GM23338 (cell line): Measurements from ENCODE around the gene ACTR2. TPM values are rescaled to one million over a fixed set of nuclear protein-coding genes. Genes with fewer than 3 reads are reported as not detected.

ENCODE experiments used
- ATAC-seq: fragments of 200-7000 bp; cut with Tn5 transposase; 3 replicates; pipeline ENCODE4 v1.9.1; 2020
- DNase-seq: peaks from one replicate; pipeline ENCODE4 v3.0.0-alpha.2; 2015; ENCODE audit warnings: low spot score
- H2AFZ ChIP-seq: fragments of 200-600 bp; sonication (generic); 2 replicates; pipeline ENCODE4 v1.8.0; 2016; ENCODE audit warnings: antibody characterized with exemption, mild to moderate bottlenecking, moderate library complexity
- H3F3A ChIP-seq: fragments of 200-600 bp; sonication (generic); replicated peaks from 2 replicates; pipeline ENCODE4 v1.8.0; 2017; ENCODE audit warnings: antibody characterized with exemption, mixed run types, low read depth
- H3K27ac ChIP-seq: fragments of 200-600 bp; sonication (generic); 2 replicates; pipeline ENCODE4 v1.6.1; 2016; ENCODE audit warnings: low read depth
- H3K27me3 ChIP-seq: fragments of 200-600 bp; sonication (generic); 2 replicates; pipeline ENCODE4 v1.8.0; 2016; ENCODE audit warnings: mild to moderate bottlenecking, mixed run types, moderate library complexity; ENCODE audit not compliant: insufficient read depth
- H3K36me3 ChIP-seq: fragments of 200-600 bp; sonication (generic); 2 replicates; pipeline ENCODE4 v1.8.0; 2016; ENCODE audit warnings: mild to moderate bottlenecking; ENCODE audit not compliant: insufficient read depth
- H3K4me1 ChIP-seq: fragments of 200-600 bp; sonication (generic); 2 replicates; pipeline ENCODE4 v1.8.0; 2016; ENCODE audit warnings: mild to moderate bottlenecking, moderate library complexity; ENCODE audit not compliant: insufficient read depth
- H3K4me2 ChIP-seq: fragments of 200-600 bp; sonication (generic); 2 replicates; pipeline ENCODE4 v1.7.1; 2017; ENCODE audit warnings: mixed run types
- H3K4me3 ChIP-seq: fragments of 200-600 bp; sonication (generic); 2 replicates; pipeline ENCODE4 v1.6.1; 2016; ENCODE audit warnings: mixed run types
- H3K79me2 ChIP-seq: fragments of 200-600 bp; sonication (generic); replicated peaks from 2 replicates; pipeline ENCODE4 v1.8.0; 2017; ENCODE audit warnings: mild to moderate bottlenecking; ENCODE audit not compliant: insufficient read depth
- H3K9me2 ChIP-seq: fragments of 200-600 bp; sonication (generic); 2 replicates; pipeline ENCODE4 v1.8.0; 2017; ENCODE audit not compliant: insufficient read depth
- H4K20me1 ChIP-seq: fragments of 200-600 bp; sonication (generic); replicated peaks from 2 replicates; pipeline ENCODE4 v1.8.0; 2017; ENCODE audit warnings: mild to moderate bottlenecking; ENCODE audit not compliant: insufficient read depth
- H3K27ac Mint-ChIP-seq: 2 replicates; pipeline ENCODE4 v1.8.0; 2020; ENCODE audit warnings: inconsistent platforms, mild to moderate bottlenecking, moderate library complexity, mixed read lengths
- H3K27me3 Mint-ChIP-seq: 3 replicates; pipeline ENCODE4 v1.8.0; 2022; ENCODE audit warnings: low read depth, mild to moderate bottlenecking, moderate library complexity, mixed read lengths, inconsistent platforms; ENCODE audit not compliant: insufficient read depth, poor library complexity
- H3K36me3 Mint-ChIP-seq: 3 replicates; pipeline ENCODE4 v1.8.0; 2021; ENCODE audit warnings: low read depth, mild to moderate bottlenecking, inconsistent platforms, moderate library complexity, mixed read lengths
- H3K4me1 Mint-ChIP-seq: 3 replicates; pipeline ENCODE4 v1.8.0; 2020; ENCODE audit warnings: mild to moderate bottlenecking, inconsistent platforms, mixed read lengths
- H3K4me3 Mint-ChIP-seq: 3 replicates; pipeline ENCODE4 v1.8.0; 2021; ENCODE audit warnings: moderate library complexity, mild to moderate bottlenecking, inconsistent platforms, mixed read lengths
- H3K9me3 Mint-ChIP-seq: 3 replicates; pipeline ENCODE4 v1.8.0; 2020; ENCODE audit warnings: moderate library complexity, mild to moderate bottlenecking, inconsistent platforms, mixed read lengths
- CREB1 ChIP-seq: fragments of 250-450 bp; sonication (Bioruptor Pico); IDR thresholded peaks from 2 replicates; pipeline ENCODE4 v1.5.0; 2020; ENCODE audit warnings: low read depth, mild to moderate bottlenecking, moderate library complexity
- EZH2 ChIP-seq: fragments of 200-600 bp; sonication (generic); IDR thresholded peaks from one replicate; pipeline ENCODE4 v1.8.0; 2017; ENCODE audit warnings: antibody characterized with exemption, mild to moderate bottlenecking, low read depth; ENCODE audit not compliant: unreplicated experiment
- EZH2phosphoT487 ChIP-seq: fragments of 200-600 bp; sonication (generic); IDR thresholded peaks from one replicate; pipeline ENCODE4 v1.8.1; 2018; ENCODE audit warnings: antibody characterized with exemption; ENCODE audit not compliant: unreplicated experiment
- POLR2AphosphoS5 ChIP-seq: IDR thresholded peaks from 2 replicates; pipeline ENCODE4 v1.6.1; 2016; ENCODE audit warnings: antibody characterized with exemption, low read depth
- STAT1 ChIP-seq: IDR thresholded peaks from one replicate; pipeline ENCODE4 v1.6.1; 2016; ENCODE audit warnings: antibody characterized with exemption; ENCODE audit not compliant: unreplicated experiment
- ZNF331 ChIP-seq: fragments of 250-450 bp; sonication (Bioruptor Pico); IDR thresholded peaks from 2 replicates; pipeline ENCODE4 v1.5.0; 2020; ENCODE audit warnings: low read depth, mild to moderate bottlenecking, moderate library complexity
- polyA plus RNA-seq: library from polyadenylated mRNA; unstranded; fragments of >200 nt; fragmentation: Nextera tagmentation; extraction: Ambion mirVana; gene quantifications from 2 replicates; pipeline ENCODE4 v1.2.1, GENCODE V29; 2016
- total RNA-seq: library from RNA; depleted of rRNA; stranded (reverse); fragments of >200 nt; shearing (Covaris generic); gene quantifications from 2 replicates; pipeline ENCODE4 v1.2.3, GENCODE V29; 2014
- TF ChIP-seq, protein P1 (sequence below): fragments of 250-450 bp; sonication (Bioruptor Pico); IDR thresholded peaks from 2 replicates; pipeline ENCODE4 v1.5.0; 2020; ENCODE audit warnings: mild to moderate bottlenecking, moderate library complexity
- TF ChIP-seq, protein P2 (sequence below): IDR thresholded peaks from one replicate; pipeline ENCODE4 v1.6.1; 2018; ENCODE audit warnings: antibody characterized with exemption; ENCODE audit not compliant: unreplicated experiment
- TF ChIP-seq, protein P3 (sequence below): IDR thresholded peaks from 2 replicates; pipeline ENCODE4 v1.6.1; 2016; ENCODE audit warnings: antibody characterized with exemption
- TF ChIP-seq, protein P4 (sequence below), 2 experiments: fragments of 200-600 bp in 1 of 2; sonication (generic) in 1 of 2; conservative IDR thresholded peaks; 2 replicates each; pipeline versions ENCODE4 v1.5.1 to v1.6.1; 2016 to 2017; ENCODE audit warnings: antibody characterized with exemption in 2 of 2, low read depth in 2 of 2, mild to moderate bottlenecking in 2 of 2, moderate library complexity in 1 of 2

ACTR2 gene
- total and polyA plus RNA-seq, 2 experiments from 2014 or later = 73.6 to 87.6 TPM

DNA sequence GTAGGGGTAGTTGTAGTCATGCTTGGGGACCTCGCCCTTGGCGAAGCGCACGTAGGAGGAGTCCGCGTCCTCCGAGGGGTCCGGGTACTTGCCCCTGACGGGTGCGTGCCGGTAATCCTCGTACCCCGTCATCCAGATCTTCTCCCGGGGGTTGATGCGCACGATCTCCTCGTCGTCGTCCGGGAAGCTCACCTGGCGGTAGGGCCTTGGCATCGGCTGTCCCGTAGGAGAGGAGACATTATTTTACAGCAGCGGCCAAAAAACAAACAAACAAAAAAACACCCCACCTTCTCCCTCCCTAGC lies 86.3 kb downstream of the ACTR2 start (continued):
- TF ChIP-seq, protein P1, sequence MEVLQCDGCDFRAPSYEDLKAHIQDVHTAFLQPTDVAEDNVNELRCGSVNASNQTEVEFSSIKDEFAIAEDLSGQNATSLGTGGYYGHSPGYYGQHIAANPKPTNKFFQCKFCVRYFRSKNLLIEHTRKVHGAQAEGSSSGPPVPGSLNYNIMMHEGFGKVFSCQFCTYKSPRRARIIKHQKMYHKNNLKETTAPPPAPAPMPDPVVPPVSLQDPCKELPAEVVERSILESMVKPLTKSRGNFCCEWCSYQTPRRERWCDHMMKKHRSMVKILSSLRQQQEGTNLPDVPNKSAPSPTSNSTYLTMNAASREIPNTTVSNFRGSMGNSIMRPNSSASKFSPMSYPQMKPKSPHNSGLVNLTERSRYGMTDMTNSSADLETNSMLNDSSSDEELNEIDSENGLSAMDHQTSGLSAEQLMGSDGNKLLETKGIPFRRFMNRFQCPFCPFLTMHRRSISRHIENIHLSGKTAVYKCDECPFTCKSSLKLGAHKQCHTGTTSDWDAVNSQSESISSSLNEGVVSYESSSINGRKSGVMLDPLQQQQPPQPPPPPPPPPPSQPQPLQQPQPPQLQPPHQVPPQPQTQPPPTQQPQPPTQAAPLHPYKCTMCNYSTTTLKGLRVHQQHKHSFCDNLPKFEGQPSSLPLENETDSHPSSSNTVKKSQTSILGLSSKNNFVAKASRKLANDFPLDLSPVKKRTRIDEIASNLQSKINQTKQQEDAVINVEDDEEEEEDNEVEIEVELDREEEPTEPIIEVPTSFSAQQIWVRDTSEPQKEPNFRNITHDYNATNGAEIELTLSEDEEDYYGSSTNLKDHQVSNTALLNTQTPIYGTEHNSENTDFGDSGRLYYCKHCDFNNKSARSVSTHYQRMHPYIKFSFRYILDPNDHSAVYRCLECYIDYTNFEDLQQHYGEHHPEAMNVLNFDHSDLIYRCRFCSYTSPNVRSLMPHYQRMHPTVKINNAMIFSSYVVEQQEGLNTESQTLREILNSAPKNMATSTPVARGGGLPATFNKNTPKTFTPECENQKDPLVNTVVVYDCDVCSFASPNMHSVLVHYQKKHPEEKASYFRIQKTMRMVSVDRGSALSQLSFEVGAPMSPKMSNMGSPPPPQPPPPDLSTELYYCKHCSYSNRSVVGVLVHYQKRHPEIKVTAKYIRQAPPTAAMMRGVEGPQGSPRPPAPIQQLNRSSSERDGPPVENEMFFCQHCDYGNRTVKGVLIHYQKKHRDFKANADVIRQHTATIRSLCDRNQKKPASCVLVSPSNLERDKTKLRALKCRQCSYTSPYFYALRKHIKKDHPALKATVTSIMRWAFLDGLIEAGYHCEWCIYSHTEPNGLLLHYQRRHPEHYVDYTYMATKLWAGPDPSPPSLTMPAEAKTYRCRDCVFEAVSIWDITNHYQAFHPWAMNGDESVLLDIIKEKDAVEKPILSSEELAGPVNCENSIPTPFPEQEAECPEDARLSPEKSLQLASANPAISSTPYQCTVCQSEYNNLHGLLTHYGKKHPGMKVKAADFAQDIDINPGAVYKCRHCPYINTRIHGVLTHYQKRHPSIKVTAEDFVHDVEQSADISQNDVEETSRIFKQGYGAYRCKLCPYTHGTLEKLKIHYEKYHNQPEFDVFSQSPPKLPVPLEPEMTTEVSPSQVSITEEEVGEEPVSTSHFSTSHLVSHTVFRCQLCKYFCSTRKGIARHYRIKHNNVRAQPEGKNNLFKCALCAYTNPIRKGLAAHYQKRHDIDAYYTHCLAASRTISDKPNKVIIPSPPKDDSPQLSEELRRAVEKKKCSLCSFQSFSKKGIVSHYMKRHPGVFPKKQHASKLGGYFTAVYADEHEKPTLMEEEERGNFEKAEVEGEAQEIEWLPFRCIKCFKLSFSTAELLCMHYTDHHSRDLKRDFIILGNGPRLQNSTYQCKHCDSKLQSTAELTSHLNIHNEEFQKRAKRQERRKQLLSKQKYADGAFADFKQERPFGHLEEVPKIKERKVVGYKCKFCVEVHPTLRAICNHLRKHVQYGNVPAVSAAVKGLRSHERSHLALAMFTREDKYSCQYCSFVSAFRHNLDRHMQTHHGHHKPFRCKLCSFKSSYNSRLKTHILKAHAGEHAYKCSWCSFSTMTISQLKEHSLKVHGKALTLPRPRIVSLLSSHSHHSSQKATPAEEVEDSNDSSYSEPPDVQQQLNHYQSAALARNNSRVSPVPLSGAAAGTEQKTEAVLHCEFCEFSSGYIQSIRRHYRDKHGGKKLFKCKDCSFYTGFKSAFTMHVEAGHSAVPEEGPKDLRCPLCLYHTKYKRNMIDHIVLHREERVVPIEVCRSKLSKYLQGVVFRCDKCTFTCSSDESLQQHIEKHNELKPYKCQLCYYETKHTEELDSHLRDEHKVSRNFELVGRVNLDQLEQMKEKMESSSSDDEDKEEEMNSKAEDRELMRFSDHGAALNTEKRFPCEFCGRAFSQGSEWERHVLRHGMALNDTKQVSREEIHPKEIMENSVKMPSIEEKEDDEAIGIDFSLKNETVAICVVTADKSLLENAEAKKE (CRISPR knock-in tag) = no peak

- Mint-ChIP-seq H3K36me3 (peaks cover 27% of the 10 kb centered on the region), H3K27ac (no peak overlapping the region), H3K27me3 (peaks cover 13% of the 10 kb centered on the region), H3K4me1 (no peaks in the 10 kb centered on the region; the same call in 2 of the 3 replicates), H3K9me3 (no peaks in the 10 kb centered on the region), H3K4me3 (no peak overlapping the region)
- ATAC-seq (no peak), DNase-seq (no peak)
- peaks cover 4% of the 10 kb centered on the region for H4K20me1 ChIP-seq
- no peak overlapping the region for H2AFZ ChIP-seq
- H3F3A ChIP-seq = no peaks in the 10 kb centered on the region
- no peaks in the 10 kb centered on the region for H3K9me2 ChIP-seq
- no peaks in the 10 kb centered on the region for H3K4me1 ChIP-seq
- no peaks in the 10 kb centered on the region for H3K79me2 ChIP-seq
- no peak overlapping the region for H3K4me3 ChIP-seq
- H3K4me2 ChIP-seq = no peak overlapping the region
- no peaks in the 10 kb centered on the region for H3K27me3 ChIP-seq
- H3K36me3 ChIP-seq = no peaks in the 10 kb centered on the region
- no peak overlapping the region for H3K27ac ChIP-seq
- no peak for TF ChIP-seq EZH2
- TF ChIP-seq, protein P2, sequence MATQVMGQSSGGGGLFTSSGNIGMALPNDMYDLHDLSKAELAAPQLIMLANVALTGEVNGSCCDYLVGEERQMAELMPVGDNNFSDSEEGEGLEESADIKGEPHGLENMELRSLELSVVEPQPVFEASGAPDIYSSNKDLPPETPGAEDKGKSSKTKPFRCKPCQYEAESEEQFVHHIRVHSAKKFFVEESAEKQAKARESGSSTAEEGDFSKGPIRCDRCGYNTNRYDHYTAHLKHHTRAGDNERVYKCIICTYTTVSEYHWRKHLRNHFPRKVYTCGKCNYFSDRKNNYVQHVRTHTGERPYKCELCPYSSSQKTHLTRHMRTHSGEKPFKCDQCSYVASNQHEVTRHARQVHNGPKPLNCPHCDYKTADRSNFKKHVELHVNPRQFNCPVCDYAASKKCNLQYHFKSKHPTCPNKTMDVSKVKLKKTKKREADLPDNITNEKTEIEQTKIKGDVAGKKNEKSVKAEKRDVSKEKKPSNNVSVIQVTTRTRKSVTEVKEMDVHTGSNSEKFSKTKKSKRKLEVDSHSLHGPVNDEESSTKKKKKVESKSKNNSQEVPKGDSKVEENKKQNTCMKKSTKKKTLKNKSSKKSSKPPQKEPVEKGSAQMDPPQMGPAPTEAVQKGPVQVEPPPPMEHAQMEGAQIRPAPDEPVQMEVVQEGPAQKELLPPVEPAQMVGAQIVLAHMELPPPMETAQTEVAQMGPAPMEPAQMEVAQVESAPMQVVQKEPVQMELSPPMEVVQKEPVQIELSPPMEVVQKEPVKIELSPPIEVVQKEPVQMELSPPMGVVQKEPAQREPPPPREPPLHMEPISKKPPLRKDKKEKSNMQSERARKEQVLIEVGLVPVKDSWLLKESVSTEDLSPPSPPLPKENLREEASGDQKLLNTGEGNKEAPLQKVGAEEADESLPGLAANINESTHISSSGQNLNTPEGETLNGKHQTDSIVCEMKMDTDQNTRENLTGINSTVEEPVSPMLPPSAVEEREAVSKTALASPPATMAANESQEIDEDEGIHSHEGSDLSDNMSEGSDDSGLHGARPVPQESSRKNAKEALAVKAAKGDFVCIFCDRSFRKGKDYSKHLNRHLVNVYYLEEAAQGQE = no peak
- no peak for TF ChIP-seq POLR2AphosphoS5
- TF ChIP-seq EZH2phosphoT487 = no peak
- TF ChIP-seq CREB1 (CRISPR knock-in tag) = no peak
- TF ChIP-seq, protein P3, sequence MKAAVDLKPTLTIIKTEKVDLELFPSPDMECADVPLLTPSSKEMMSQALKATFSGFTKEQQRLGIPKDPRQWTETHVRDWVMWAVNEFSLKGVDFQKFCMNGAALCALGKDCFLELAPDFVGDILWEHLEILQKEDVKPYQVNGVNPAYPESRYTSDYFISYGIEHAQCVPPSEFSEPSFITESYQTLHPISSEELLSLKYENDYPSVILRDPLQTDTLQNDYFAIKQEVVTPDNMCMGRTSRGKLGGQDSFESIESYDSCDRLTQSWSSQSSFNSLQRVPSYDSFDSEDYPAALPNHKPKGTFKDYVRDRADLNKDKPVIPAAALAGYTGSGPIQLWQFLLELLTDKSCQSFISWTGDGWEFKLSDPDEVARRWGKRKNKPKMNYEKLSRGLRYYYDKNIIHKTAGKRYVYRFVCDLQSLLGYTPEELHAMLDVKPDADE = no peak
- TF ChIP-seq STAT1 = no peak
- TF ChIP-seq, protein P4, sequence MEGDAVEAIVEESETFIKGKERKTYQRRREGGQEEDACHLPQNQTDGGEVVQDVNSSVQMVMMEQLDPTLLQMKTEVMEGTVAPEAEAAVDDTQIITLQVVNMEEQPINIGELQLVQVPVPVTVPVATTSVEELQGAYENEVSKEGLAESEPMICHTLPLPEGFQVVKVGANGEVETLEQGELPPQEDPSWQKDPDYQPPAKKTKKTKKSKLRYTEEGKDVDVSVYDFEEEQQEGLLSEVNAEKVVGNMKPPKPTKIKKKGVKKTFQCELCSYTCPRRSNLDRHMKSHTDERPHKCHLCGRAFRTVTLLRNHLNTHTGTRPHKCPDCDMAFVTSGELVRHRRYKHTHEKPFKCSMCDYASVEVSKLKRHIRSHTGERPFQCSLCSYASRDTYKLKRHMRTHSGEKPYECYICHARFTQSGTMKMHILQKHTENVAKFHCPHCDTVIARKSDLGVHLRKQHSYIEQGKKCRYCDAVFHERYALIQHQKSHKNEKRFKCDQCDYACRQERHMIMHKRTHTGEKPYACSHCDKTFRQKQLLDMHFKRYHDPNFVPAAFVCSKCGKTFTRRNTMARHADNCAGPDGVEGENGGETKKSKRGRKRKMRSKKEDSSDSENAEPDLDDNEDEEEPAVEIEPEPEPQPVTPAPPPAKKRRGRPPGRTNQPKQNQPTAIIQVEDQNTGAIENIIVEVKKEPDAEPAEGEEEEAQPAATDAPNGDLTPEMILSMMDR (conservative IDR thresholded peaks at IDR 0.05; ENCODE audit: low read depth in 2 of 2) = no peak
- TF ChIP-seq ZNF331 (CRISPR knock-in tag) = no peak
Measured at GRCh38 chr2:65314801-65315441, 87.3 kb downstream of the ACTR2 start.
